Epidermal melanocyte (primary cell): Measurements from ENCODE around the gene TFB1M.
"Not testable (repeated sequence)": the region's sequence is repeated elsewhere in the genome, so short reads cannot be mapped to it uniquely, and the experiment has no call there.

ENCODE experiments used
- DNase-seq: peaks from one replicate; pipeline ENCODE4 v3.0.0; 2011; ENCODE audit warnings: low spot score; ENCODE audit not compliant: insufficient read length

TFB1M gene

GRCh38 chr6:155330133-155330734 lies 15.9 kb upstream of the TFB1M start:
- DNase-seq, result no peak

DNA sequence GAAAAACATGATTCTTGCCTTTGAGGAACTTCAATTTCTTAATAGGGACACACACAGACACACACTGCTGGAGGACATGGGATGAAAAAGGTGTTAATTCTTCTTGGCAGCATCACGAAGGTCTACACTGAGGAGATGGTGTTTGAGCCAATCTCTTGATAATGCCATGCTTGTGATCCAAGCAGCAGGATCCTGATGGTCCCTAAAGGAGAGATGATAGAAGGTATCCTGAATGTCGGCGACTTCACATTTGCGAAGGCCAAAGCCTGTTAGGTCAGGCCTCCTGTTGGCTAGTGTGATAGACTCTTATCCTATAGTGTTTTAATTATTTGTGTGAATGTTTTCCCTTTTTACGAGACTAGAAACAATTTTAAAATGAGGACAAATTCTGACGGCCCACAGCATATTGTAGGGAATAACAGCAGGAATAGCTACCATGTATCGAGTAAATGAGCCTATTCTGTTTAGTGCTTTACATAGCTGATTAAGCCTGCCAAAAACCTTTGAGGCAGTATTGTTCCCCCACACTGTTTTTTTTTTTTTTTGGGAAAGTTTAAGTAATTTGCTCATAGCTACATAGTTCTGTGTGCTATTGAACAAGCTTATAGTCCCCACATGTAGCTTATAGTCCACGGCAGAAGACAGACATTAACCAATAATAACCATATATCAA lies 15.3 kb upstream of the TFB1M start:
- DNase-seq, result no peak

GRCh38 chr6:155328539-155329459 lies 14.5 kb upstream of the TFB1M start:
- no peak for DNase-seq

GRCh38 chr6:155328074-155328538 lies 13.8 kb upstream of the TFB1M start:
- DNase-seq, result no peak

DNA sequence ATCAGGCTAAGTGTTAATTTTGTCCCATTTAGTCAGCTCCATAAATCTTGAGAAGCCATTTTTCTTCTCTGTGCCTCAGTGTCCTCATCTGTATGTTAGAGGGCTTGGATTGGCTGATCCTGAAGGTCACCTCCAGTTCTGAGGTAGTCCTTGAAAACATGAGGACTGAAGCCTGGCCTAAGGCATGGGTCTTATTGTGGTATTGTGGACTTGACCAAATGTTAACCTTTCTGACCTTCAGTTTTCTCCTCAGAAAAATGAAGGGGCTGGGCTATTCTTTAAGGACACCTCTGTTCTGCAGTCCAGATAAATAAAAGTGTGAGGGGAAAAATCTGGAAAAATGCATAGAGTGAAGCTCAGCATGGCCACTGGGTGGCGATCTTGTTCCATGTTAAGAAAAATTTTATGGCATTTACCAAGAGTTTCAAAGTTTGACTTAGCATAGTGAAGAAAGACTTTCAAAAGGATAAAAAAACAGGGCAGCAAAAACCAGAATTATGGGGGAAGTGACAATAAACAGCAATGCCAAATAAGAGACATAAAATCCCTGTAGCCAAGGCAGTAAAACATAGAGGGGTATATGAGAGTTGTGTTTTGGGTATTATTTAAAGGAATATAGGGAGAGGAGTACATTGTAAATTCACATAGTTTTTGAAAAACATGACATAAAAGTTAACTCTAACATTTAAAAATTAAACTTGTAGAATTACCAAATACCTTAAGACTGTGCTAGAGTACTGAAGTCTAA lies 13.2 kb upstream of the TFB1M start:
- no peak for DNase-seq

- DNase-seq, result no peak
Measured at GRCh38 chr6:155325700-155326516, 11.6 kb upstream of the TFB1M start.

DNA sequence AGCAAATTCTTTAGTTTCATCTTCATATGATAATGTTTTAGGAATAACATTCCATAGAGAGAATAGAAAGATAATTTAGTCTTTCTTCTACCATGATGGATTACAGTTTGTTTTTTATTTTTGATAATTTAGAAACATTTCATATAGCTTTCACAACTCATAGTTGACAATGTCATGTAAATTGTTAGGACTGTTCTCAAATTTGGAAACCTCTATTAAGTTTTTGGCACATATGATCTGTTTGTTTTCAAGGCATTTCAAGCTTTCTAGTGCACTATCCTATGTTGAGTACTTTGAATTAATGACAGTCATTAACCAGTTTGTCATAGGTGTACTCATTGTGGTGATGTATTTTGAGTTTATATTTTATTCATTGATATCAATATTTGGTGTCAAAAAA lies 10.7 kb upstream of the TFB1M start:
- no peak for DNase-seq

- no peak for DNase-seq
Measured at GRCh38 chr6:155324172-155324571, 9.9 kb upstream of the TFB1M start.

DNA sequence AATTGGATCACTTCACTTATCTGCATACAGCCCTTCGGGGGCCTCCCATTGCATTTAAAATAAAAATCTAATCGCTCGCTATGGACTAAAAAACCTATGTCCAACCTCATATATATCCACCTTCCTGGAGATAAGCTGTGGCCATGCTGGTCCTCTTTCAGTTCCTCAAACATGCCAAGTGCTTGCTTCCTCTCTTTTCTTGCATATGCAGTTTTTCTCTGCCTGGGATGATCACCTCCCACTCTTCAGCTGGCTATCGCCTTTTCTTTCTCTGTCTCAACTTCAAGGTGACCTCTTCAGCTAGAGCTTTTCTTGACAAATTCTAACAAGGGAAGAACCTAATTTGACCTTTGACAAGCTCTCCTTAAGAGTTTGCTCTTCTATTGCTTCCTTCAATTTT lies 5.6 kb upstream of the TFB1M start:
- no peak for DNase-seq

DNA sequence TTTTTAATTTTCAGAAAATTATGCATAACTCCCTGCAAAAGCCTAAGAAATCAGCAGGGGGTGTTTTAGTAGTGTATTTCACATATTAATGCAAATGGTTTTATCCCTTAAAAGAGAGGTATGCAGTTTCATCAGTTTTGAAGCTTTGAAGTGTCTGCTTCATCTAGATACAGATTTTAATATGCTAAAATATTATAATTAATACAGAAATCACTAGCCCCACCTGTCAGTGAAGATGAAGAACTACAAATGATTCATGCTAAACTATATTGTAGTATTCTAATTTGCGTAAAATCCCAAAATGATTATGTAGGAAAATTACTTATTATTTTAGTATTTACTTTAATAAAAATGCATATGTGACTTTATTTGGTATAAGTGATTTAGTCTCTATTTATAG lies 2.9 kb upstream of the TFB1M start:
- DNase-seq, result no peak

DNA sequence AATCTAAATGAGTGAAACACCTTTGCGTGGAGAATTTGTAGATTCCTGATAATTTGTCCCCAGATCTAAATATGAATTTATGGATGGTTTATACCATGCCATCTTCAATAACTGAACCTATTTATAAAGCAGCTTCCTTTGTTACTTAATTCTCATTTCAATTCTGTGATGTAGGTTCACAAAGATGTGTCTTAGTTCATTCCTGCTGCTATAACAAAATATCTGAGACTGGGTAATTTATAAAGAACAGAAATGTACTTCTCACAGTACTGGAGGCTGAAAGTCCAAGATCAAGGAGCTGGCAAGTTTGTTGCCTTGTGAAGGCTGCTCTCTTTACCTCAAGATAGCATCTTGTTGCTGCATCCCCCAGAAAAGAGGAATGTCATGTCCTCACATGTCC lies 2.1 kb upstream of the TFB1M start:
- DNase-seq, result no peak

DNA sequence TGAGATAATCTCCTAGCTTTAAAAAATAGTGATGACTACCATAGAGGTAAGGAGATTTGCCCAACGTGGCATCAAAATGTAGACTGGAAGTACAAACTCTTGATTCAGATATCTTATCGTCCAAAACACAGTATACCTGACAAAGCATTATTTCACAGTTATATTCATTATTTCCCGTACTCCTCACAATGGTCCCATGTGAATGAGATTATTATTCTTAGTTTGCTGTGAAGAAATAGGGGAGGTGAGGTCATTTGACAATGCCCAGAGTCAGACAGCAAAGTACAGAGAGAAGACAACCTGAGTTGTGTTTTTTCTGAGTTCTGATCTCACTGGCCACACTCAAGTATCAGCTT lies 1.2 kb upstream of the TFB1M start:
- no peak for DNase-seq

GRCh38 chr6:155314773-155315515 lies 660 bp upstream of the TFB1M start:
- DNase-seq, result no peak

GRCh38 chr6:155313602-155314091 lies 637 bp downstream of the TFB1M start:
- no peak for DNase-seq

GRCh38 chr6:155312950-155313349 lies 1.3 kb downstream of the TFB1M start:
- DNase-seq, result not testable (repeated sequence)

GRCh38 chr6:155311583-155311982 lies 2.7 kb downstream of the TFB1M start:
- DNase-seq, result no peak

DNA sequence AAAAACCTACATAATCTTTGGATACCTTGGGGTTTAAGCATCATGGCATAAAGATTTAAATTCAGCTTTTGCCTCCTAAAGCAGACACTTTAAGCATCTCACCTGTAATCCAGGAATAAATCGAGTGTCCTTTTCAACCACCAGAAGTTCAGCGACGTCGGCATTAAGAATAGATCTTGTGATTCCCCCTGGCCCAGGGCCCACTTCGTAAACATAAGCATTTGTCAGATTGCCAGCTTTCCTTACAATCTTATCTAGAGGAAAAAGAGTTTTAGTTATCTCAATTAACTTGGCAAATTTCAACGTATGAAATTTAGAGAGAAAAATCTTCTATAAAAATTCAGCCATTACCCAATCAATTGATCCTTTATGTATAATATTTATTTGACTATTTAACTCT lies 3.2 kb downstream of the TFB1M start:
- DNase-seq, result no peak

DNA sequence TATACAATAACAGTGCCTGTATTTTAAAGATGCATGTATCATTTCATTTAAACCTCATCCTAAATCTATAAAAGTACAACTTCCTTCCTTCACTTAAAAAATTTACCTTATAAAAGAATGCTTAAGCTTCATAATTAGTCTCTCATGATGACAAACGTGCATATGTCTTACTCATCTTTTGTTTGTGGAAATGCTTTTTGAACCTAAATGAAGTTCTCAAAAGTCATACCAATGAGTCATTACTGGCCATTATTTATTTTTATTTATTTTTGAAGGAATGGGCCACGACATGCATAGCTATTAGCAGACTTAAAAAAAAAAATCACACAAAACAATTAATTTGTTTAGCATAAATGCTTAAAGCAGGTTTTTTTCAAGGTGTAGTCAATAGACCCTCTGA lies 3.7 kb downstream of the TFB1M start:
- no peak for DNase-seq

GRCh38 chr6:155309150-155309549 lies 5.1 kb downstream of the TFB1M start:
- no peak for DNase-seq

- no peak for DNase-seq
Measured at GRCh38 chr6:155306958-155307357, 7.3 kb downstream of the TFB1M start.
